ENCODE measurements around the gene SLC44A3. TPM values are rescaled to one million over a fixed set of nuclear protein-coding genes. Genes with fewer than 3 reads are reported as not detected.
A peak's percentile ranks its signal among the peaks of the same experiment; 100 is the strongest.

The SLC44A3 gene
- total and polyA plus RNA-seq, 2 donors (not counting 1 experiment from before 2014, with no cell fraction given): 3.9 to 9.7 TPM

DNA sequence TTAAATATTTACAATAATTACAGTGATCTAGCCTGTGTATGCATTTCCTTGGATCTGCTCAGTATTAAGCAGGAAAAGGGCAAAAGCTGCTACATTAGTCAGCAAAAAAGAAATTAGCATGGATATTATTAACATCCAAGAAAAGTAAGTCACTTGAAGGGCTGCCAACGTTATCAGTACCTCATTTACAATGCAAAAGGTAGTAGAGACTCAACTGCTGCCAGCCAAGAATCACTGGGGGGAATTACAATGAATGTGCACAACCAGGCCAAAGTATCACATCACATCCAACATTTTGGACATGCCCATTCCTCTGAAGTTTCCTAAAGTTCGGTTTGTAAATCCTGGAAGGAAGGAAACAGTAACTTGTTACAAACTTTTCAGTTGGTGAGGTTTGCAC, 104.8 kb downstream of the SLC44A3 start:
- H3K9me3 ChIP-seq (ENCODE audit: control insufficient read depth, insufficient read depth, low read depth, low read length): no peaks in the 10 kb centered on the region
- no peaks in the 10 kb centered on the region for H3K36me3 ChIP-seq (ENCODE audit: control insufficient read depth, insufficient read depth, low read length)
- peaks cover 13% of the 10 kb centered on the region for H3K4me1 ChIP-seq (ENCODE audit: control insufficient read depth, extremely low read depth, insufficient read depth, low read length)
- peak overlapping the region; percentile 98 for H3K4me2 ChIP-seq (ENCODE audit: extremely low read depth, insufficient read depth, low read length)
- H3K4me3 ChIP-seq (replicated peaks in 1 of 4; ENCODE audit: control extremely low read depth in 1 of 4, insufficient read depth in 1 of 4, low read depth in 3 of 4, low read length in 4 of 4): peak overlapping the region; percentile 68 to 91 (median 88)
- peak overlapping the region; percentile 93 for H3K9ac ChIP-seq (ENCODE audit: insufficient read depth, low read length)
- no peak overlapping the region for H2AFZ ChIP-seq (ENCODE audit: low read length)
- TF ChIP-seq, protein P1, sequence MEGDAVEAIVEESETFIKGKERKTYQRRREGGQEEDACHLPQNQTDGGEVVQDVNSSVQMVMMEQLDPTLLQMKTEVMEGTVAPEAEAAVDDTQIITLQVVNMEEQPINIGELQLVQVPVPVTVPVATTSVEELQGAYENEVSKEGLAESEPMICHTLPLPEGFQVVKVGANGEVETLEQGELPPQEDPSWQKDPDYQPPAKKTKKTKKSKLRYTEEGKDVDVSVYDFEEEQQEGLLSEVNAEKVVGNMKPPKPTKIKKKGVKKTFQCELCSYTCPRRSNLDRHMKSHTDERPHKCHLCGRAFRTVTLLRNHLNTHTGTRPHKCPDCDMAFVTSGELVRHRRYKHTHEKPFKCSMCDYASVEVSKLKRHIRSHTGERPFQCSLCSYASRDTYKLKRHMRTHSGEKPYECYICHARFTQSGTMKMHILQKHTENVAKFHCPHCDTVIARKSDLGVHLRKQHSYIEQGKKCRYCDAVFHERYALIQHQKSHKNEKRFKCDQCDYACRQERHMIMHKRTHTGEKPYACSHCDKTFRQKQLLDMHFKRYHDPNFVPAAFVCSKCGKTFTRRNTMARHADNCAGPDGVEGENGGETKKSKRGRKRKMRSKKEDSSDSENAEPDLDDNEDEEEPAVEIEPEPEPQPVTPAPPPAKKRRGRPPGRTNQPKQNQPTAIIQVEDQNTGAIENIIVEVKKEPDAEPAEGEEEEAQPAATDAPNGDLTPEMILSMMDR (conservative IDR thresholded peaks at IDR 0.05 in 1 of 2, IDR thresholded peaks at IDR 0.05 in 1 of 2; ENCODE audit: low read depth in 1 of 2, low read length in 2 of 2): no peak
- TF ChIP-seq EZH2 (IDR thresholded peaks at IDR 0.05; ENCODE audit: low read length, missing control alignments): no peak
- H3K27ac ChIP-seq (ENCODE audit: insufficient read depth, low read length): peak overlapping the region; percentile 82
- H3K27me3 ChIP-seq (ENCODE audit: control insufficient read depth, insufficient read depth, low read length): no peaks in the 10 kb centered on the region
- H3K79me2 ChIP-seq (ENCODE audit: control insufficient read depth, insufficient read depth, low read length): peaks cover 89% of the 10 kb centered on the region
- H4K20me1 ChIP-seq (ENCODE audit: control insufficient read depth, extremely low read depth, insufficient read depth, low read length): no peaks in the 10 kb centered on the region
- DNase-seq (ENCODE audit: low read depth in 2 of 2): peak; percentile 34 to 83

- Histone ChIP-seq H2AFZ (ENCODE audit: low read length) (no peak overlapping the region), H3K79me2 (ENCODE audit: control insufficient read depth, insufficient read depth, low read length) (peaks cover 86% of the 10 kb centered on the region), H3K4me1 (ENCODE audit: control insufficient read depth, extremely low read depth, insufficient read depth, low read length) (peaks cover 10% of the 10 kb centered on the region), H3K36me3 (ENCODE audit: control insufficient read depth, insufficient read depth, low read length) (no peaks in the 10 kb centered on the region), H3K27ac (ENCODE audit: insufficient read depth, low read length) (peak overlapping the region; percentile 82), H3K27me3 (ENCODE audit: control insufficient read depth, insufficient read depth, low read length) (no peaks in the 10 kb centered on the region), H3K9me3 (ENCODE audit: control insufficient read depth, insufficient read depth, low read depth, low read length) (no peaks in the 10 kb centered on the region), H4K20me1 (ENCODE audit: control insufficient read depth, extremely low read depth, insufficient read depth, low read length) (no peaks in the 10 kb centered on the region), H3K4me3 (replicated peaks in 1 of 4; ENCODE audit: control extremely low read depth in 1 of 4, insufficient read depth in 1 of 4, low read depth in 3 of 4, low read length in 4 of 4) (peak overlapping the region; percentile 68 to 91 (median 88)), H3K9ac (ENCODE audit: insufficient read depth, low read length) (peak overlapping the region; percentile 93), H3K4me2 (ENCODE audit: extremely low read depth, insufficient read depth, low read length) (peak overlapping the region; percentile 98)
- TF ChIP-seq EZH2 (IDR thresholded peaks at IDR 0.05; ENCODE audit: low read length, missing control alignments): no peak
- TF ChIP-seq, protein P1 (conservative IDR thresholded peaks at IDR 0.05 in 1 of 2, IDR thresholded peaks at IDR 0.05 in 1 of 2; ENCODE audit: low read depth in 1 of 2, low read length in 2 of 2): no peak
- DNase-seq (ENCODE audit: low read depth in 2 of 2): peak; percentile 85 to 97
These were observed 105.5 kb downstream of the SLC44A3 start for GRCh38 chr1:94925561-94926125.

GRCh38 chr1:94926126-94926914, 106.2 kb downstream of the SLC44A3 start:
- Histone ChIP-seq H3K9ac (ENCODE audit: insufficient read depth, low read length) (peak overlapping the region; percentile 93), H3K79me2 (ENCODE audit: control insufficient read depth, insufficient read depth, low read length) (peaks cover 79% of the 10 kb centered on the region), H3K4me3 (replicated peaks in 1 of 4; ENCODE audit: control extremely low read depth in 1 of 4, insufficient read depth in 1 of 4, low read depth in 3 of 4, low read length in 4 of 4) (peak overlapping the region; percentile 68 to 91 (median 88)), H3K36me3 (ENCODE audit: control insufficient read depth, insufficient read depth, low read length) (no peaks in the 10 kb centered on the region), H2AFZ (ENCODE audit: low read length) (no peak overlapping the region), H3K27me3 (ENCODE audit: control insufficient read depth, insufficient read depth, low read length) (no peaks in the 10 kb centered on the region), H3K27ac (ENCODE audit: insufficient read depth, low read length) (peak overlapping the region; percentile 82), H4K20me1 (ENCODE audit: control insufficient read depth, extremely low read depth, insufficient read depth, low read length) (no peaks in the 10 kb centered on the region), H3K9me3 (ENCODE audit: control insufficient read depth, insufficient read depth, low read depth, low read length) (no peaks in the 10 kb centered on the region), H3K4me2 (ENCODE audit: extremely low read depth, insufficient read depth, low read length) (no peak overlapping the region), H3K4me1 (ENCODE audit: control insufficient read depth, extremely low read depth, insufficient read depth, low read length) (peaks cover 7% of the 10 kb centered on the region)
- DNase-seq (ENCODE audit: low read depth in 2 of 2): peak; percentile 49 to 63
- TF ChIP-seq, protein P1 (conservative IDR thresholded peaks at IDR 0.05 in 1 of 2, IDR thresholded peaks at IDR 0.05 in 1 of 2; ENCODE audit: low read depth in 1 of 2, low read length in 2 of 2): peak; percentile 38 to 44
- TF ChIP-seq EZH2 (IDR thresholded peaks at IDR 0.05; ENCODE audit: low read length, missing control alignments): no peak
